Endodermal cell (in vitro differentiated cells): ENCODE measurements around the gene MIA. TPM values are rescaled to one million over a fixed set of nuclear protein-coding genes. Genes with fewer than 3 reads are reported as not detected.

ENCODE experiments used
- DNase-seq: peaks from one replicate; pipeline ENCODE4 v3.0.0-alpha.2; 2017
- H3K27ac ChIP-seq: 2 replicates; pipeline ENCODE4 v1.5.1; 2013; ENCODE audit warnings: mild to moderate bottlenecking, low read depth, low read length, moderate library complexity
- H3K27me3 ChIP-seq: 2 replicates; pipeline ENCODE4 v1.6.1; 2013; ENCODE audit warnings: mild to moderate bottlenecking, low read length, moderate library complexity; ENCODE audit not compliant: insufficient read depth, control insufficient read depth, poor library complexity, severe bottlenecking
- H3K36me3 ChIP-seq: 2 replicates; pipeline ENCODE4 v1.7.0; 2013; ENCODE audit warnings: mild to moderate bottlenecking, low read length, moderate library complexity; ENCODE audit not compliant: control insufficient read depth, insufficient read depth
- H3K4me1 ChIP-seq: one replicate; pipeline ENCODE4 v1.7.0; 2013; ENCODE audit warnings: low read length; ENCODE audit not compliant: control insufficient read depth, insufficient read depth
- H3K4me3 ChIP-seq: 2 replicates; pipeline ENCODE4 v1.5.1; 2013; ENCODE audit warnings: mild to moderate bottlenecking, low read length, moderate library complexity
- H3K9ac ChIP-seq: 2 replicates; pipeline ENCODE4 v1.6.1; 2013; ENCODE audit warnings: mild to moderate bottlenecking, low read length, moderate library complexity; ENCODE audit not compliant: poor library complexity, severe bottlenecking; ENCODE audit errors: extremely low read depth
- H3K9me3 ChIP-seq: 2 replicates; pipeline ENCODE4 v1.6.1; 2013; ENCODE audit warnings: mild to moderate bottlenecking, low read length, moderate library complexity; ENCODE audit not compliant: control insufficient read depth
- H3K27ac Mint-ChIP-seq: 2 replicates; pipeline ENCODE4 v1.8.0; 2020; ENCODE audit warnings: mixed read lengths
- H3K27me3 Mint-ChIP-seq: 2 replicates; pipeline ENCODE4 v1.8.0; 2021; ENCODE audit warnings: mild to moderate bottlenecking, mixed read lengths; ENCODE audit not compliant: insufficient read depth
- H3K36me3 Mint-ChIP-seq: 2 replicates; pipeline ENCODE4 v1.8.0; 2020; ENCODE audit warnings: low read depth, mixed read lengths
- H3K4me1 Mint-ChIP-seq: 2 replicates; pipeline ENCODE4 v1.8.0; 2020; ENCODE audit warnings: mixed read lengths
- H3K4me3 Mint-ChIP-seq: 2 replicates; pipeline ENCODE4 v1.8.0; 2020; ENCODE audit warnings: mild to moderate bottlenecking, moderate library complexity, mixed read lengths
- H3K9me3 Mint-ChIP-seq: 2 replicates; pipeline ENCODE4 v1.8.0; 2020; ENCODE audit warnings: mild to moderate bottlenecking, mixed read lengths
- WGBS, 2 experiments: methylation state at CpG; one replicate each; pipeline versions ENCODE4 v1.1.5 to v1.1.7; 2013; ENCODE audit warnings: missing lambda C conversion rate in 2 of 2, mixed read lengths in 1 of 2; ENCODE audit not compliant: insufficient coverage in 1 of 2, insufficient read length in 1 of 2; 5-methylcytosine and 5-hydroxymethylcytosine counted together
- total RNA-seq, 2 donors: library from RNA; stranded (reverse); fragmentation: NEBNext Ultra II Directional in 1 of 2; extraction: Animal tissue kit (Norgen Biotek cat#: 25700) in 1 of 2; gene quantifications; 2 replicates in 1 of 2; 3 replicates in 1 of 2; pipeline ENCODE4 v1.2.1, GENCODE V29; 2021
- TF ChIP-seq, protein P1 (sequence below): fragments of 200-600 bp; sonication (generic); conservative IDR thresholded peaks from 2 replicates; pipeline ENCODE4 v1.5.0; 2021; ENCODE audit warnings: antibody characterized with exemption, mild to moderate bottlenecking

Gene MIA
- total RNA-seq, 2 donors from 2014 or later = not detected

- no peaks in the 10 kb centered on the region for H3K9me3 ChIP-seq
- Mint-ChIP-seq H3K4me3 (no peak overlapping the region), H3K27me3 (no peaks in the 10 kb centered on the region), H3K36me3 (peaks cover 61% of the 10 kb centered on the region), H3K4me1 (no peaks in the 10 kb centered on the region), H3K9me3 (no peaks in the 10 kb centered on the region), H3K27ac (no peak overlapping the region)
- TF ChIP-seq, protein P1, sequence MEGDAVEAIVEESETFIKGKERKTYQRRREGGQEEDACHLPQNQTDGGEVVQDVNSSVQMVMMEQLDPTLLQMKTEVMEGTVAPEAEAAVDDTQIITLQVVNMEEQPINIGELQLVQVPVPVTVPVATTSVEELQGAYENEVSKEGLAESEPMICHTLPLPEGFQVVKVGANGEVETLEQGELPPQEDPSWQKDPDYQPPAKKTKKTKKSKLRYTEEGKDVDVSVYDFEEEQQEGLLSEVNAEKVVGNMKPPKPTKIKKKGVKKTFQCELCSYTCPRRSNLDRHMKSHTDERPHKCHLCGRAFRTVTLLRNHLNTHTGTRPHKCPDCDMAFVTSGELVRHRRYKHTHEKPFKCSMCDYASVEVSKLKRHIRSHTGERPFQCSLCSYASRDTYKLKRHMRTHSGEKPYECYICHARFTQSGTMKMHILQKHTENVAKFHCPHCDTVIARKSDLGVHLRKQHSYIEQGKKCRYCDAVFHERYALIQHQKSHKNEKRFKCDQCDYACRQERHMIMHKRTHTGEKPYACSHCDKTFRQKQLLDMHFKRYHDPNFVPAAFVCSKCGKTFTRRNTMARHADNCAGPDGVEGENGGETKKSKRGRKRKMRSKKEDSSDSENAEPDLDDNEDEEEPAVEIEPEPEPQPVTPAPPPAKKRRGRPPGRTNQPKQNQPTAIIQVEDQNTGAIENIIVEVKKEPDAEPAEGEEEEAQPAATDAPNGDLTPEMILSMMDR = no peak
- peaks cover 53% of the 10 kb centered on the region for H3K36me3 ChIP-seq
- no peak overlapping the region for H3K27ac ChIP-seq
- 91 to 94% methylated on average over 6 to 9 of the region's 9 CpGs for WGBS, 2 experiments
- no peaks in the 10 kb centered on the region for H3K4me1 ChIP-seq
- H3K9ac ChIP-seq = no peak overlapping the region
- no peaks in the 10 kb centered on the region for H3K27me3 ChIP-seq
- DNase-seq = no peak
- no peak overlapping the region for H3K4me3 ChIP-seq
Measured at GRCh38 chr19:40737102-40737644, 38.1 kb upstream of the MIA start.

- 89 to 95% methylated on average over 21 to 22 of the region's 22 CpGs for WGBS, 2 experiments
- Mint-ChIP-seq H3K27ac (peak overlapping the region; percentile 10), H3K4me1 (no peaks in the 10 kb centered on the region), H3K4me3 (no peak overlapping the region), H3K27me3 (no peaks in the 10 kb centered on the region), H3K9me3 (no peaks in the 10 kb centered on the region), H3K36me3 (peaks cover 43% of the 10 kb centered on the region)
- no peak overlapping the region for H3K4me3 ChIP-seq
- TF ChIP-seq, protein P1 = no peak
- H3K27ac ChIP-seq = peak overlapping the region; percentile 70
- H3K9me3 ChIP-seq = no peaks in the 10 kb centered on the region
- DNase-seq = no peak
- H3K36me3 ChIP-seq = peaks cover 35% of the 10 kb centered on the region
- H3K4me1 ChIP-seq = no peaks in the 10 kb centered on the region
- no peaks in the 10 kb centered on the region for H3K27me3 ChIP-seq
- H3K9ac ChIP-seq = no peak overlapping the region
Measured at GRCh38 chr19:40739030-40739839, 36.1 kb upstream of the MIA start.

- Mint-ChIP-seq H3K27me3 (no peaks in the 10 kb centered on the region), H3K4me1 (peaks cover 3% of the 10 kb centered on the region), H3K27ac (no peak overlapping the region), H3K36me3 (peaks cover 37% of the 10 kb centered on the region), H3K9me3 (no peaks in the 10 kb centered on the region), H3K4me3 (no peak overlapping the region)
- TF ChIP-seq, protein P1 = no peak
- Histone ChIP-seq H3K27me3 (no peaks in the 10 kb centered on the region), H3K36me3 (peaks cover 28% of the 10 kb centered on the region), H3K27ac (peak overlapping the region; percentile 72), H3K4me1 (no peaks in the 10 kb centered on the region), H3K9ac (no peak overlapping the region), H3K9me3 (no peaks in the 10 kb centered on the region), H3K4me3 (no peak overlapping the region)
- 89 to 92% methylated on average over 9 to 16 of the region's 16 CpGs for WGBS, 2 experiments
- DNase-seq = no peak
Measured at GRCh38 chr19:40739871-40740703, 35.2 kb upstream of the MIA start.
